MM.1S (cell line): Measurements from ENCODE around the gene GRM5.
"Not testable (repeated sequence)": the region's sequence is repeated elsewhere in the genome, so short reads cannot be mapped to it uniquely, and the experiment has no call there.

Experiments used
- EZH2phosphoT487 ChIP-seq: fragments of 300-600 bp; sonication (generic); IDR thresholded peaks from 2 replicates; pipeline ENCODE4 v1.6.1; 2018; ENCODE audit warnings: antibody characterized with exemption, low read length
- TF ChIP-seq, protein P1 (sequence below): fragments of 300-600 bp; sonication (generic); IDR thresholded peaks from 2 replicates; pipeline ENCODE4 v1.5.1; 2016; ENCODE audit warnings: antibody characterized with exemption, low read length, mixed read lengths

DNA sequence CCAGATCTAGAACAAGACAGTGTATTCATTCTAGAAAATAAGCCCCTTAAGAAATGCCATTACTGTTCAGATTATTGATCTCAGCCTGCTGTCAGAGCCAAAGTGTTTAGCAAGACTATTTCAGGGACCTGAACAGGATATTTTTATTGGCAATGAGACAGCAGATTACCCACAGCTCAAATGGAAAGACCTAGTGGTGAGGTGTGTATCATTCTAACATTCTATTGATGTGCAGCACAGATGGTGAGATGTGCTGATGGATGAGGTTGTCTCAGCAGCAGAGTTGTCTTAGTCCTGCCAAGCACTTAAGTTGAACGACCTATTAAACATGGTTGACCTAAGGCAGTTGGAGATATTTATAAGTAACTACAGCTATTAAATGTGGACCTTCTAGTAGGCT lies 219.5 kb downstream of the GRM5 start:
- TF ChIP-seq, protein P1, sequence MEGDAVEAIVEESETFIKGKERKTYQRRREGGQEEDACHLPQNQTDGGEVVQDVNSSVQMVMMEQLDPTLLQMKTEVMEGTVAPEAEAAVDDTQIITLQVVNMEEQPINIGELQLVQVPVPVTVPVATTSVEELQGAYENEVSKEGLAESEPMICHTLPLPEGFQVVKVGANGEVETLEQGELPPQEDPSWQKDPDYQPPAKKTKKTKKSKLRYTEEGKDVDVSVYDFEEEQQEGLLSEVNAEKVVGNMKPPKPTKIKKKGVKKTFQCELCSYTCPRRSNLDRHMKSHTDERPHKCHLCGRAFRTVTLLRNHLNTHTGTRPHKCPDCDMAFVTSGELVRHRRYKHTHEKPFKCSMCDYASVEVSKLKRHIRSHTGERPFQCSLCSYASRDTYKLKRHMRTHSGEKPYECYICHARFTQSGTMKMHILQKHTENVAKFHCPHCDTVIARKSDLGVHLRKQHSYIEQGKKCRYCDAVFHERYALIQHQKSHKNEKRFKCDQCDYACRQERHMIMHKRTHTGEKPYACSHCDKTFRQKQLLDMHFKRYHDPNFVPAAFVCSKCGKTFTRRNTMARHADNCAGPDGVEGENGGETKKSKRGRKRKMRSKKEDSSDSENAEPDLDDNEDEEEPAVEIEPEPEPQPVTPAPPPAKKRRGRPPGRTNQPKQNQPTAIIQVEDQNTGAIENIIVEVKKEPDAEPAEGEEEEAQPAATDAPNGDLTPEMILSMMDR, result not testable (repeated sequence)
- TF ChIP-seq EZH2phosphoT487, result not testable (repeated sequence)
